GM11168 (cell line): ENCODE results near the gene MARCHF10.

Experiments
- in situ Hi-C: fragments of 300-500 bp; cut with MboI; formaldehyde crosslinking; loops from one replicate; pipeline ENCODE4 v1.12.0; 2022; ENCODE audit warnings: low sequenced_read_pairs; ENCODE audit not compliant: unreplicated experiment

The MARCHF10 gene

GRCh38 chr17:62822080-62822904, 14.2 kb upstream of the MARCHF10 start:
- in situ Hi-C loops: no loop called here

GRCh38 chr17:62821189-62822079, 13.3 kb upstream of the MARCHF10 start:
- in situ Hi-C loops: no loop called here

- in situ Hi-C loops: no loop called here
These were observed 11.6 kb upstream of the MARCHF10 start for GRCh38 chr17:62819511-62820221.

GRCh38 chr17:62818526-62818925, 10.4 kb upstream of the MARCHF10 start:
- in situ Hi-C loops: no loop called here

GRCh38 chr17:62816282-62816839, 8.2 kb upstream of the MARCHF10 start:
- in situ Hi-C loops: no loop called here

GRCh38 chr17:62809656-62810055, 1.5 kb upstream of the MARCHF10 start:
- in situ Hi-C loops: no loop called here

- in situ Hi-C loops: no loop called here
These were observed 459 bp upstream of the MARCHF10 start for GRCh38 chr17:62808576-62808970.

GRCh38 chr17:62805234-62805633, 2.9 kb downstream of the MARCHF10 start:
- in situ Hi-C loops: no loop called here

- in situ Hi-C loops: no loop called here
These were observed 3.3 kb downstream of the MARCHF10 start for GRCh38 chr17:62804822-62805221.

GRCh38 chr17:62804025-62804424, 4.1 kb downstream of the MARCHF10 start:
- in situ Hi-C loops: no loop called here

GRCh38 chr17:62802561-62803205, 5.4 kb downstream of the MARCHF10 start:
- in situ Hi-C loops: no loop called here

- in situ Hi-C loops: no loop called here
These were observed 6.5 kb downstream of the MARCHF10 start for GRCh38 chr17:62801553-62802114.

- in situ Hi-C loops: no loop called here
These were observed 7.5 kb downstream of the MARCHF10 start for GRCh38 chr17:62800585-62800984.

- in situ Hi-C loops: no loop called here
These were observed 10.2 kb downstream of the MARCHF10 start for GRCh38 chr17:62797959-62798358.

GRCh38 chr17:62796291-62796690, 11.8 kb downstream of the MARCHF10 start:
- in situ Hi-C loops: no loop called here

GRCh38 chr17:62794666-62794971, 13.5 kb downstream of the MARCHF10 start:
- in situ Hi-C loops: no loop called here

GRCh38 chr17:62793919-62794665, 14.0 kb downstream of the MARCHF10 start:
- in situ Hi-C loops: no loop called here

- in situ Hi-C loops: no loop called here
These were observed 15.7 kb downstream of the MARCHF10 start for GRCh38 chr17:62792447-62792800.

- in situ Hi-C loops: no loop called here
These were observed 16.2 kb downstream of the MARCHF10 start for GRCh38 chr17:62791767-62792446.
